Measurements from ENCODE around the gene VTI1A.

Gene VTI1A

DNA sequence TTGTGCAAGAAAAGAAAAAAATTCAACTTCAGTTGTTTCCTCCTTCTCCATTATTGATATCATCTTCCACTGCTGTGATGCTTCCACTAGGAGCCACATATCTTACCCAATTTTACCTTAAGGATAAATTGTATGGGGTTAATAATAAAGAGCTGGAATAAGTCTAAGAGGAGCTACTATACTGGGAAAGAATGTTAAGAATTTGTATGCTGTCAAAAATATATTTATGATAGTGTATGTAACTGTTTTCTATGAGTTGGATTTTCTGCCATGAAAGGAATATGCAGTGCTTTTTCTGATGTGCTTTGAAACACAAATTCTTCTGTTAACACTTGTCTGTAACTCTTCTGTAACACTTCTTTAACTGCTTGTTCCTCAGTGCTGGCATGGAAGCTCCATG lies 219.1 kb downstream of the VTI1A start:
- no peak for DNase-seq (ENCODE audit: low read depth)
- TF ChIP-seq, protein P1, sequence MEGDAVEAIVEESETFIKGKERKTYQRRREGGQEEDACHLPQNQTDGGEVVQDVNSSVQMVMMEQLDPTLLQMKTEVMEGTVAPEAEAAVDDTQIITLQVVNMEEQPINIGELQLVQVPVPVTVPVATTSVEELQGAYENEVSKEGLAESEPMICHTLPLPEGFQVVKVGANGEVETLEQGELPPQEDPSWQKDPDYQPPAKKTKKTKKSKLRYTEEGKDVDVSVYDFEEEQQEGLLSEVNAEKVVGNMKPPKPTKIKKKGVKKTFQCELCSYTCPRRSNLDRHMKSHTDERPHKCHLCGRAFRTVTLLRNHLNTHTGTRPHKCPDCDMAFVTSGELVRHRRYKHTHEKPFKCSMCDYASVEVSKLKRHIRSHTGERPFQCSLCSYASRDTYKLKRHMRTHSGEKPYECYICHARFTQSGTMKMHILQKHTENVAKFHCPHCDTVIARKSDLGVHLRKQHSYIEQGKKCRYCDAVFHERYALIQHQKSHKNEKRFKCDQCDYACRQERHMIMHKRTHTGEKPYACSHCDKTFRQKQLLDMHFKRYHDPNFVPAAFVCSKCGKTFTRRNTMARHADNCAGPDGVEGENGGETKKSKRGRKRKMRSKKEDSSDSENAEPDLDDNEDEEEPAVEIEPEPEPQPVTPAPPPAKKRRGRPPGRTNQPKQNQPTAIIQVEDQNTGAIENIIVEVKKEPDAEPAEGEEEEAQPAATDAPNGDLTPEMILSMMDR (IDR thresholded peaks at IDR 0.05; ENCODE audit: control insufficient read depth, insufficient read depth, low read depth, low read length, missing control alignments) = no peak
- H3K4me3 ChIP-seq (ENCODE audit: control insufficient read depth, low read depth, low read length) = no peak overlapping the region

DNA sequence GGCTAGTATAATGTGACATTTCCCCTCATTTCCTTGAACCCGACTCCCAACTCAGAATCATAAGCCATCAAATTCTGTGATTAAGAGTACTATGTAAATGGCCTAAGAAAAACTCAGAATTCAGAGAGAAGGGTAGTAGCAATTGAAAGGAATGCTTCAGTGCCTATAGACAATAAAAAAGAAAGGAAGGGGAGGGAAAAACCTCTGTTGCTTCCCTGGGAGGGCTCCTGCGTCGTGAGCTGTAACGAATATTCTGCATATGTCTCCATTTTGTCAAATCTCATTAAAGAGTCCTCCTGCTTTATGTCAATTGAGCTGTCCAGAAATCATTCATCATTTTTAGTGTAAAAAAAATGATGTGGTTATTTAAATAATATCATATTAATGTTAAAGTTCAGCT lies 223.0 kb downstream of the VTI1A start:
- no peak overlapping the region for H3K4me3 ChIP-seq (ENCODE audit: control insufficient read depth, low read depth, low read length)
- TF ChIP-seq, protein P1 (IDR thresholded peaks at IDR 0.05; ENCODE audit: control insufficient read depth, insufficient read depth, low read depth, low read length, missing control alignments) = no peak
- no peak for DNase-seq (ENCODE audit: low read depth)

- TF ChIP-seq, protein P1 (IDR thresholded peaks at IDR 0.05; ENCODE audit: control insufficient read depth, insufficient read depth, low read depth, low read length, missing control alignments) = no peak
- DNase-seq (ENCODE audit: low read depth) = no peak
- H3K4me3 ChIP-seq (ENCODE audit: control insufficient read depth, low read depth, low read length) = no peak overlapping the region
Measured at GRCh38 chr10:112671743-112672142, 224.7 kb downstream of the VTI1A start.

GRCh38 chr10:112672706-112673105 lies 225.7 kb downstream of the VTI1A start:
- DNase-seq (ENCODE audit: low read depth) = no peak
- TF ChIP-seq, protein P1 (IDR thresholded peaks at IDR 0.05; ENCODE audit: control insufficient read depth, insufficient read depth, low read depth, low read length, missing control alignments) = no peak
- no peak overlapping the region for H3K4me3 ChIP-seq (ENCODE audit: control insufficient read depth, low read depth, low read length)

- no peak for DNase-seq (ENCODE audit: low read depth)
- no peak overlapping the region for H3K4me3 ChIP-seq (ENCODE audit: control insufficient read depth, low read depth, low read length)
- TF ChIP-seq, protein P1 (IDR thresholded peaks at IDR 0.05; ENCODE audit: control insufficient read depth, insufficient read depth, low read depth, low read length, missing control alignments) = no peak
Measured at GRCh38 chr10:112675560-112676083, 228.6 kb downstream of the VTI1A start.

DNA sequence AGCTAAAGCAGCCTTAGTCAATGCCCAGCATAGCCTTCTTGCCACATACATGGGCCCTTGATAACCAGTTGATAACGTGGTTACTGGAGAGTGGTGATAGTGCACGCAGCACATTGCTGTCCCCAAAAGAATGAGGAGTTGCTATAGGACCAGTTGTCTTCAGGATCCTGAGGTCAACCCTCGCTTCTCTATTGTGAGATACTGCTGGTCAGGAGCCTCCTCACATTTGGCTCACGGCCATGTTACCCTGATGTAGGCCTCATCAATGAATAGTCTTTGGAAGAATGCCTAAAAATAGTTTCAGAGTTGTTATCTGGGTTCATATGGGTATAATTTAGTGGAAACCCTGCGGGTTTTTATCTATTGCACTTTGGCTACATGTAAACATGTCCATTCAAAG lies 230.7 kb downstream of the VTI1A start:
- no peak for DNase-seq (ENCODE audit: low read depth)
- TF ChIP-seq, protein P1 (IDR thresholded peaks at IDR 0.05; ENCODE audit: control insufficient read depth, insufficient read depth, low read depth, low read length, missing control alignments) = no peak

DNA sequence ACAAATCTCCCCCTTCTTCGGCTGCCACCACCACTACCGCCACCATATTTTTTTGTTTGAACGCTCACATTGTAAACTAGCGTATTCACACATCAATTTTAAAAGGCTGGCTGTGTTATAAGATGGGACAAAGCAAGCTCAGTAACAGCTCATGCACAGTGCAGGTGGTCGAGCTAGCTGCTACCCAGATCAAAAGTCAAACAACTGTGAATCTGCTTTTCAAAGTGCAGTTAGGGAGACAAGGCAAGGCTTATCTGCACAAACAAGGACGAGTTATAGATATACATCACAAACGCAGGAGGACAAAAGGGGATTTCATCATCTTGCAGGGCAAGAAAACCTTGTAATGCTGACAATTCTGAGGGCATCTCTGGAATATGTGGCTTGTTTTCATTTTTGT lies 231.6 kb downstream of the VTI1A start:
- TF ChIP-seq, protein P1 (IDR thresholded peaks at IDR 0.05; ENCODE audit: control insufficient read depth, insufficient read depth, low read depth, low read length, missing control alignments) = no peak
- no peak overlapping the region for H3K4me3 ChIP-seq (ENCODE audit: control insufficient read depth, low read depth, low read length)
- DNase-seq (ENCODE audit: low read depth) = no peak

More for the DNA sequence above, 230.7 kb downstream of the VTI1A start:
- no peak overlapping the region for H3K4me3 ChIP-seq (ENCODE audit: control insufficient read depth, low read depth, low read length)
